HG03280 (cell line): Measurements from ENCODE around the gene JAG2.
"Not testable (repeated sequence)": the region's sequence is repeated elsewhere in the genome, so short reads cannot be mapped to it uniquely, and the experiment has no call there.

Experiments used
- ATAC-seq: cut with Tn5 transposase; IDR thresholded peaks from one replicate; pipeline ENCODE4 v1.9.1; 2021; ENCODE audit warnings: mild to moderate bottlenecking, moderate library complexity; ENCODE audit not compliant: unreplicated experiment

Gene JAG2

DNA sequence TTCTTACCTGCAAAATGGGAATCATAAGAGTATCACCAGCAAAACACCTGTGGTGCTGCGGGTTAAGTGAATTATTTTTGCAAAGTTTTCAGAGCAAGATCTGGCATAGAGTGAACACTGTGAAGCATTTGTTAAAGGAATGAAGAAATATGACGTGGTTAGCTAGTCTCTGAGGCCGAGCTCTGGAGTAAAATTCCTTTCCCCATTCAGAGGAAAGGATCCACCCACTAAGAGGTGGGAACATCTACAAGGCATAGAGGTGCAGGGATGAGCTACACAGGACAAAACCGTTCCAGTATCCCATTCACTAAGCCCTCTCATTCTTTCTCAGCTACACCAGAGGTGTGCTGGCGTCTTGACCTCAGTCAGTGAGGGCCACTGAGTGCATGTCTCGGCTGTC lies 48.5 kb downstream of the JAG2 start:
- no peak for ATAC-seq

DNA sequence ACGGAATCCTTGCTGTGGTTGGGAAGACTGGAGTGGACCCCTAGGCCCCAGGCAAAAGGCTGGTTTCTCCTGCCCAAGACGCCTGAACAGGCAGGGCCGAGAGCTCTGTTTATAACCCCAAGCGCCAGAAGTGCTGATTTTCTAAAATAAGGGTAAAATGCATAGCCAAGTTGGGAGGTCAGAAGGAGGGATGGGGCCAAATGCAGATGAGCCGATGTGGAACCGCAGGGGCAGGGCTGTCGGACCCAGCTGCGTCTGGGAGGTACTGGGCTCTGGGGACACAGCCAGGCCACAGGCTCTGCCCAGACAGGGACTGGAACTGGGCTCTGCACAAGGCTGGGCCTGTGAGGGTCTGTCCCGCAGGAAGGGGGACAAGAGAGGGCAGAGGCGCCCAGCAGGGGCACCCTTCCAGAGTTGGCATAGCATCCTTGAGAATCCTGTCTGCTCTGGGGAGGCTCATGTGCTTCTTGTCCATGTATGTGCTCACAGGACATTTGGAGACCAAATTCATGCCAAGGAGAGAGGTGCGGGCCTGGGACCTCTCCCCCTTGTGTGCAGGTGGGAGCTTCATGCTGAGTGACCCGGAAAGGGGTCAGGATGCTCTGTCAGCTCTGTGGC lies 49.1 kb downstream of the JAG2 start:
- ATAC-seq: no peak

DNA sequence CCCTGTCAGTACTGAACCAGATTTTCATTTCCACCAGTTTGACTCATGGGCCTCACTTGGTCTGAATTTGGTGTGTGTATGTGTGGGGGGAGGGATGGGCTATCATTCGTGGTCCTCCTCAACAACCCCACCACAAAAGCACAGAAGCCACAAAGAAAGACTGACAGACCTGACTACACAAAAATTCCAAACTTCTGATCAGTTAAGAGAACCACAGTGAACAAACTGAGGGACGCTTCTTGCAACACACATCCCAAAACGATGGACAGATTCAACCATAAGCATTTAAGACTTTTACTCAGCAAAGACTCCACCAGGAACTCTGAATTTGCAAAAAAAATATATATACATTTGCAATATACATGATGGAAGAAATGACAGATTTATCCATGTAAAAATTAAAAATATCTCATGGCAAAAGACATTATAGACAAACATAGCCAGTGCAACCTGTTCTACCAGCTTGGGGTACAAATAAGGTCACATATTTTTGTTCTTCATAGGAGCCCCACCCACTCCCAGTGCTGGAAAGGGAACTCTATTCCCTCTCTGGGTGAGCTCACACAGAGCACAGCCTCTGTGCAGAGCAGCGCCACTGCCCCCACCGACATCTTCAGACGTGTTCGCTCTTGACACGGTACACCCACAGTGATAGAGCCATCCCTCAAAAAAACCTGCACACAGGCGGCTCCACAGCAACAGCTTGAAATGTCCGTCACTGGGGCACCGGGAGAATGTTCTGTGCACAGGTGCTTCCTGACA lies 49.7 kb downstream of the JAG2 start:
- no peak for ATAC-seq

DNA sequence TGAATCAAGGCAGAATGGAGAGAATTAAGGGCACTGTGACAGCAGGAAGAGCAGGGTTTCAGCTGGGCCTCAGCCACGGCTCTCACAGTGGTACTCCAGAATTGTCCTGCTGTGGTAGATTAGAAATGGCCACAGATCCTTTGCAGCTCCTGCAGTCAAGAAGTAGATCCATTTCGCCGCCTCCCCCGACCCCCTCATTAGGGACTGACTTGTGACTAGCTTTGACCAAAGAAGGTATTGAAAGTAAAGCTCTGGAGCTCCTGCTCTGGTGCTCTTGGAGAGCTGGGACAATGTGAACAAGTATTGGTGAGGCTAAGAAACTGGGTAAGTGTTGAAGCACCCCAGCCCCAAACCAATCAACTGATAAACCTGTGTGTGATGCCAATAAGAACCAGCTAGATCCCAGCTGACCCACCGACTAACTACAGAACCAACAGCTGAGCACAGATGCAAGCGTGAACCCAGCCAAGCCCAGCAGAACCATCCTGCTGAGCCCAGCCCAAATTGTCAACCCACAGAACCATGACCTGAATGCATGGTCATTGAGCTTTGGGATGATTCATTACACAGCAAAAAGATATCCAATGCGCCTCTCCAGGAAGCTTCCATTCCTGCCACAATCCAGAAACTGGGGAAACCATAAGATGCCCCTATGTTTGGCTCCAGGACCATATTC lies 50.7 kb downstream of the JAG2 start:
- ATAC-seq: no peak

DNA sequence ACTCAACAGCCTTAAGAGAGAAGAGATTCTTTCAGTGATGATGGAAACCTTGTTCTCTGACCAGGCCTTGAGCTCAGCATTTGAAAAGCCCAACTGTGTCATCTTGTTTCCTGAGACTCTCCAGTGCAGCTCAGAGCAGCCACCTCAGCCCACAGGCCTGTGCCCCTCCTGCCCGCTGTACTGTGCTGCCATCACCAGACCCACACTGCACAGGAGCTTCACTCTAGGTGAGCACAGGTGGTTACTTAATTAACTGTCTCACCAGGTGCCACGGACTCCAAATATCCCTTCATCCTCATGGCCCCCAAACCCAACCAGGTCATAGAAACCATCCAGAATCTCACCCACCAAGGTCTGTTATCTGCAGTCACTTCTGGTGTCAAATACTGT lies 51.3 kb downstream of the JAG2 start:
- no peak for ATAC-seq

DNA sequence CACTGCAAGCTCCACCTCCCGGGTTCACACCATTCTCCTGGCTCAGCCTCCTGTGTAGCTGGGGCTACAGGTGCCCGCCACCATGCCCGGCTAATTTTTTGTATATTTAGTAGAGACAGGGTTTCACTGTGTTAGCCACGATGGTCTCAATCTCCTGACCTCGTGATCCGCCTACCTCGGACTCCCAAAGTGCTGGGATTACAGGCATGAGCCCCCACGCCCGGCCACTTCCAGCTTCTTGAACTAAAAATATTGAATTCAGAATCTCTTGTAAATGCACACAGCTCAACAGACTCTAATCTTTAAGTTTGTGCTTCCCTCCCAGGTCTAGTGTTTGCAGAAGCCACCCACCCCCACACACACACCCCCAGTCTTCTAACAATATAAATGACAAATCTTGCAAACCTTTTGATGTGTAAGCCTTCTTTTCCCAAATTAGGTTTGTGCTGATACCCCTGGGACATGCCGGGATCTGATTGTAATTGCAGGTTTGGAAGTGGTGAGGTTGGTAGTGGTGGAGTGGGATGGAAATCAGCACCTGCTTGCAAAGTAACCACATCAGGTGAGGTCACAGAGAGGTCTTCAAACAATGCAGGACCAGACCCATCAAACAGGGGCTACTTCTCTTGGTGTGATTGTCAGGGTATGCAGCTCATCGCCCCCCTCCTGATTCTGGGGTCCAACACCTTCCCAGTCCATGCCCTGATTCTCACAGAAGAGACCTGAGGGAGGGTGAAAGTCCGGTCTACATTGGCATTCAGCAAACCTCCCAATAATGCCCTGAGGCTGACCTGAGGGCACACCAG lies 51.9 kb downstream of the JAG2 start:
- no peak for ATAC-seq

DNA sequence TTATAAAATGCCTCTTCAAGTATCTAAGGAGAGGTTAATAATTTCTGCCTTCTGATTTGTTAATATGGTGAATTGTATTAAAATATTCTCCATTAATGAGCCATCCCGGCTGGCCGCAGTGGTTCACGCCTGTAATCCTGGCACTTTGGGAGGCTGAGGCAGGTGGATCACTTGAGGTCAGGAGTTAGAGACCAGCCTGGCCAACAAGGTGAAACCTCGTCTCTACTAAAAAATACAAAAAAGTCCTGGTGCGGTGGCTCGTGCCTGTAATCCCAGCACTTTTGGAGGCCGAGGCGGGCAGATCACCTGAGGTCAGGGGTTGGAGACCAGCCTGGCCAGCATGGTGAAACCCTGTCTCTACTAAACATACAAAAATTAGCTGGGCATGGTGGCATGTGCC lies 59.3 kb downstream of the JAG2 start:
- not testable (repeated sequence) for ATAC-seq

DNA sequence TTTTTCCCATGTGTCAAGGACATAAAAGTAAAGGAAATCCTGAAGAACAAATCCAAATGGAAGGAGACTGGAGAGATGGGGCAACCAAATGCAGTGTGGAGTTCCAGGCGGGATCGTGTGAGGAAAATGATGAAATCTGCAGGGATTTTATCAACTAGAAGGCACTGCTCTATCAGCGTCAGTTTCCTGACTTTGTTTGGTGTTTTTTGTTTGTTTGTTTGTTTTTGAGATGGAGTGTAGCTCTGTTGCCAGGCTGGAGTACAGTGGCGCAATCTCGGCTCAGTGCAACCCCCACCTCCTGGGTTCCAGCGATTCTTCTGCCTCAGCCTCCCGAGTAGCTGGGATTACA lies 60.1 kb downstream of the JAG2 start:
- ATAC-seq: no peak

DNA sequence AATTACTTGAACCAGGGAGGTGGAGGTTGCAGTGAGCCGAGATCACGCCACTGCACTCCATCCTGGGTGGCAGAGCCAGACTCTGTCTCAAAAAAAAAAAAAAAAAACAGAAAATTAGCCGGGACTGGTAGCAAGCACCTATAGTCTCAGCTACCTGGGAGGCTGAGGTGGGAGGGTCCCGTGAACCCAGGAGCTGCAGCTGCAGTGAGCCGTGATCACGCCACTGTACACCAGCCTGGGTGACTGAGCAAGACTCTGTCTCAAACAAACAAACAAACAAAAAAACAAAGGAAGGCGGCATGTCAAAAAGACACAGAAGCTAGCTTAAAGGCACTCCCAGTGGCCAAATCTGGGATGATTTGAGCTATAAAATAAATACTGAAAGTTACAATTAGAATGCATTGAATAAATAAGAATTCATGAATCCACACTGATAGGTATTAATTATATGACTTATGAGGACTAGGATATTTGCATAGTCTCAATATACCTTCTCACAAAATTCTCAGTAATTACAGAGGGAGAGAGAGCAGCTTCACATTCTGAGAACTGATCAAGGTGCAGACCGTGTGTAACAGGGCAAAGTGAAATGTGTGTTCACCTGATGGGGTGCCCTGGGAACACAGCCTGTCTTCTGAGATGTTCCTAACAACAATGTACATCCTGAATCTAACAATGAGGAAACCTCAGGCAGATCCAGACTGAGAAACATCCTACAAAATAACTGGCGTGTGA lies 60.6 kb downstream of the JAG2 start:
- ATAC-seq: no peak

DNA sequence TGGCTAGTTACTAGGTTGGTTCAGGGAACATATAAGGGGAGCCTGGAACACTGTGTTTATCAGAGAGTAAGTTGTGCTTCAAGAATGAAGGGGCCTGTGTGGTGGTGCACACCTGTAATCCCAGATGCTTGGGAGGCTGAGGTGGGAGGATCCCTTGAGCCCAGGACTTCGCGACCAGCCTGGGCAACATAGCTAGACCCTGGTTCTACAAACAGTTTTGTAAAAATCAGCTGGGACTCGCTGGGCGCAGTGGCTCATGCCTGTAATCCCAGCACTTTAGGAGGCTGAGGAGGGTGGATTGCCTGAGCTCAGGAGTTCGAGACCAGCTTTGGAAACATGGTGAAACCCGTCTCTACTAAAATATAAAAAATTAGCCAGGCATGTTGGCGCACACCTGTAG lies 61.2 kb downstream of the JAG2 start:
- no peak for ATAC-seq

DNA sequence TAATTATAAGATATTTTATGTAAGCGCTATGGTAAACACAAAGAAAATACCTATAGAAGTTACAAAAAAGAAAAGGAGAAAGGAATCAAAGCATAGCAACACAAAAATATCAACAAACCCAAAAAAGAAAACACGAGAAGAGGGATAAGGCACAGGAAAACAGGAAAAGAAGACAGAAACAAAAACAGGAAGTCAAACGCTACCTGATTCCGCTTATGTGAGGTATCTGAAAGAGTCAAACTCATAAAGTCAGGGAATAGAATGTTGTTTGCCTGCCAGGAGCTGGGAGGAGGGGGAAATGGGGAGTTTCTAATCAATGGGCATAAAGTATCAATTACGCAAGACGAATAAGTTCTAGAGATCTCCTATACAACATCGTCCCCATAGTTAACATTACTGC lies 63.4 kb downstream of the JAG2 start:
- no peak for ATAC-seq

DNA sequence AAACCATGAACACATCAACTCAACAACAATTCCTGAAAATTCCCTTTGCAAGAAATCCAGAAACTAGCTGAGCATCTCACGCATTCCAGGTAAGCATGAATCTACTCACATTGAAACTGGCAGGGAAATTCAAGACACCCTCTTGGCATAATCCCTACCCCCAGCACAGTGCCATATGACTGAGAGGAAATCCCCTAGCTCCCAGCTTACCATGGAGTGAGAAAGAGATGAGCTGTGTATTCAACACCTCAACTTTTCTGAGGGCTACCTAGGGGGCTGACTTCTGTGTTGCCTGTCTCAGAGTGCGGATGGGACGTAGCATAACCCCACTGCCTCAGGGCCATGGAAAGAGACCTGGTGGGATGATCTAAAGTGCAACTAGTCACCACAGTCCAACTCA lies 65.7 kb downstream of the JAG2 start:
- no peak for ATAC-seq

DNA sequence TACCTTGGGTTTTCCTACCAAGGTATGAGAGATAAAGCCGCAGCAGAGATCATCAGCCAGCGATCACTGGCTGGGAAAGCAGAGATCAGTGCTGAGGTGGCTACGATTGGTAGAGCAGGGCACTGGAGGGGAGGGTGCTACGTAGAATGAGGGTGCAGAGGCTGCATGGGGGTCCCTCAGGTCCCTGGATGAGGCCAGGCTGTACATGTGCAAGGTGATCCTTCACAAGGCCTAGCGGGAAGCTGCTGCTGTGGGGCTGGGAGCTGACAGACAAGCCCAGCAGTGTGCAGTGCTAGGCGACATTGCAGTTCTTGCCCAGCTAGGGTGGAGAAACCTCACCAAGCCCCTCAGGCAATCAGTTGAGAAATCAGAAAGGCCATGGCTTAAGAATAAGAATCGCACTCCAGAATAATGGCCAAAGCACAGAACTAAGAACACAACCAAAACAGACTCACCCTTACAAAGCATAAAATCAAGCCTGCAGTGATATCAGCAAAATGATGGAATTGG lies 66.2 kb downstream of the JAG2 start:
- ATAC-seq: no peak

DNA sequence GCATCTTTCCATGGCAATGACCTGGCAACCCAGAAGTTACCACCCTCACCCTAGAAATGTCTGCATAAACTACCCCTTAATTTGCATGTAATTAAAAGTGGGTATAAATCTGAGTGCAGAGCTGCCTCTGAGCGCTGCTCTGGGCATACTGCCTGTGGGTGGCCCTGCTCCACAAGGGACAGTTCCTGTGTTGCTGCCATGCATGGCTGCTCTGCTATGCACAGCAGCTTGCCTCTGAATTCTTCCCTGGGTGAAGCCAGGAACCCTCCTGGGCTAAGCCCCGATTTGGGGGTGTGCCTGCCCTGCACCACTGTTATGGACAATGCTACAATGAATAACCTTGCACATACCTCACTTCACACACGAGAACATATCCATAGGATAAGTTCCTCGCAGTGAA lies 67.7 kb downstream of the JAG2 start:
- no peak for ATAC-seq

DNA sequence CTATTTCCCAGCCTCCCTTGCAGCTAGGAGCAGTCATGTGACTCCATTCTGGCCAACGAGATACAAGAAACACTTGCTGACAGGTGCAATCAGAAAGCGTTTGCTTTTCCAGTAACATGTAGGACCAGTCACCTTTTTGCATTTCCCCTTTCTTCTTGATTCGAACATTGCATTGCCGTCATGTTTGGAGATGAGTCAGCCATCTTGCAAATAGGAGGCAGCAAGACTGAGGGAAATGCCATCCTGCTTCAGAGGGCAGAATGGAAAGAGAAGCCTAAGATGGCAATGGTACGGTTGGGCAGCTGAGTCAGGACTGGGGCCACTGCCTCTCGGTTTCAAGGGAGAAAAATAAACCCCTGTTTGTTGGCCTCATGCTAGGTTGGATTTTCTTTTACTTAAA lies 68.8 kb downstream of the JAG2 start:
- ATAC-seq: no peak

DNA sequence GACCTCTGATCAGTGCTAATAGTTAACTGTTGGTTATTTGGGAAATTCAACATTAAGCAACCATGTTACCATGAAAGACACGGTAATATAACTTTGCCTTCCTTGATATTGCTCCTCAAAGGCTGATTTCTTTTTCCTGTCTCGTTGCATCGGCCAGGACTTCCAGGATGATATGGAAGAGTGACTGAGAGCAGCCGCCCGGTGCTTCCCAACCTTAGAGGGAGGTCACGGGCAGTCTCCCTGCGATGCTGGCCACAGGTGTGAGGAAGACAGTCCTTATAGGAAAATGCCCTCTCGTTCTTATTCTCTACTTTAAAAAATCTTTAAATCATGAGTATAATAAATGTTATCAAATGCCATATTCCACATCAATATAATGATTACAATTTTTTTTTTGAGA lies 70.3 kb downstream of the JAG2 start:
- no peak for ATAC-seq

DNA sequence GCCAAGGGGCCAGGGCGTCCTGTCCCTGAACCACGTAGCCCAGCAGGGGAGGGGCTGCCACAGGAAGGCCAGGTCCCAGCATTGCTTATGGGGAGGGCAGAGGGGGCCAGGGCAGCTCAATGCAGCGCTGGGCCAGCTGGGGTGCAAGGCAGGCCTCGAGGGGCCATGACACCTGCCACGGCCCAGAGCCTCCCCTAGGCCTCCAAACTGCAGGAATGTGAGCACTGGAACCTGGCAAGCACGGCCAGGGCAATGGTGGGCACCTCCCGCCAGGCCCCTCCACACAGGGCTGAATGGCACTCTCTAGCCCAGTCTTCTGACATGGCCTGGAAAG lies 70.8 kb downstream of the JAG2 start:
- no peak for ATAC-seq

DNA sequence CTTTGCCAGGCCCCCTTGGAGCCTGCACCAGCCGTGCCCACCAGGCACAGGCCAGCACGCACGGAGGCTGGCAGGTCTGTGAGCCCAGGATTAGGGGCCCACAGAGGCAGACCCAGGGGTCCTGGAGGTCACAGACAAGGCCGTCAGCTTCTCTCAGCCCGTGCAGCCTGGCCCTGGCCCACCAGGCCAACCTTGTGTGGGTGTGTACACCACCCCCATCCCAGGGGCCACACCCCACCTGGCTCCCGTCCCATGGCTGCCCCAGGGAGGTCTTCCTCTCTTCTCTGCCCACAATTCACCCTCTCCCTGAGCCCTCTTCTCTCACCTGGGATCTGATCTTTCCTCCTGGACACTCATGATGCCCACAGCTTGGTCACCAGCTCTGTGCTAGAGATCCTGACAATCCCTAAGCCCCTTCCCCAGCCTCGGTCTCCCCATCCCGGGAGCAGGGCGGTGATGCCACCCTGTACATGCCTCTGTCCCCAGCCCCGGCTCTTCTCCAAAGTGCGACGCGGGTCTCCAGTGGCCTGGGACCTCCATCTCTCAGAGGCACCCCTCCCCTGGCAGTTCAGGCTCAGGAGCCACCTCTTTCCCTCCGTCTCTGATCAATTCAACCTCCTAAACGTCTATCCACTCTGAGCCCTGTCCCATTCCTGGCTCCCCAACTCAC lies 72.2 kb downstream of the JAG2 start:
- no peak for ATAC-seq

DNA sequence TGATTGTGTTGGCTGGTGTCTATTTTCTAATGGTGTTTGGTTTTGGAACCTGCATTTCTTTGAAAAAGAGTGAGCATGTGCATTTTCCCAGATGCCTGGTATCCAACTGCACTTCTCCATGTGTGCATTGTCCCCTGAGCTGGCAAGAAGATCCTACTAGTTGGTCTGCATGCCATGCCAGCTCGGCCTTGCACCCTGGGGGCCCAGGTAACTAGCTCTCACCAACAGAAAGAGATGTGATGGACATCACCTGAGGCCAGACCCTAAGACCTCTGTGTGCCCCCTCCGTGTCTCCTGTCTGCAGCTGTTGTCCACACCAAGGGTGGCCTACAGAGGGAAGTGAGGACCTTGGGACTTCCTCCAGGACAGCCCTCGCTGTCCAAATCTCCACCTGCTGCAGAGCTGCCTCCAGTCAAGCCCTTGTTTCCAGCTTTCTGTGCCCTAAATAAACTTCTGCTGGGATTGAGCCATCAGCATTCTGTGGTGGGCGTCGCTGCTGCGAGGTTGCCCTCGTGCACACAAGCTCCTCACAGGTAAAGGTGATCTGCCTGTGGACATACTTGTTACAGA lies 73.3 kb downstream of the JAG2 start:
- no peak for ATAC-seq
